Suprapubic skin (tissue), 3 donors: ENCODE data around the gene KHDRBS1.

Source experiments
- POLR2AphosphoS5 ChIP-seq, 3 donors: sonication (generic); formaldehyde crosslinking; IDR thresholded peaks; one replicate each; pipeline ENCODE4 v1.6.1; 2017; ENCODE audit warnings: antibody characterized with exemption in 3 of 3
- TF ChIP-seq, protein P1 (sequence below), 2 donors: fragments of 200-600 bp in 1 of 2; fragments of 450-650 bp in 1 of 2; sonication (generic) in 1 of 2; IDR thresholded peaks; one replicate each; pipeline ENCODE4 v1.5.1; 2016 to 2019; ENCODE audit warnings: antibody characterized with exemption in 2 of 2, mild to moderate bottlenecking in 1 of 2, moderate library complexity in 1 of 2

DNA sequence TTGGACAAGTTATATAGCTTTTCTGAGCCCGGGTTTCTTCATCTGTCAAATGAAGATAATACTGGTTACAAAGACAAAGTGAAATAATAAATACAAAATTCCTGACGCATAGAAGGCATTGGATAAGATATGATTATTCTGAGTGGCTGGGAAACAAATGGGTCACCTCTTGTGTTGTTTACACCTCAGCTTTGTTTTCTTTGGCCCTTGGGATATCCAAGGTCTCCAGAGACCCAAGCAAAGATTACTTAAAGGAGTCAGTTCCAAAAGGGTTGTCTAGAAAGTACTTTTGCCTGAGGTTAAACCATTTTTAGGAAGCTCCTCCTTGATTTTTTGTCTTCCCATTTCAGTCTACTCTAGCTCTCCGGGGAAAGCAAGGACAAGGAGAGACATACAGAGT lies 9.7 kb downstream of the KHDRBS1 start:
- TF ChIP-seq, protein P1, sequence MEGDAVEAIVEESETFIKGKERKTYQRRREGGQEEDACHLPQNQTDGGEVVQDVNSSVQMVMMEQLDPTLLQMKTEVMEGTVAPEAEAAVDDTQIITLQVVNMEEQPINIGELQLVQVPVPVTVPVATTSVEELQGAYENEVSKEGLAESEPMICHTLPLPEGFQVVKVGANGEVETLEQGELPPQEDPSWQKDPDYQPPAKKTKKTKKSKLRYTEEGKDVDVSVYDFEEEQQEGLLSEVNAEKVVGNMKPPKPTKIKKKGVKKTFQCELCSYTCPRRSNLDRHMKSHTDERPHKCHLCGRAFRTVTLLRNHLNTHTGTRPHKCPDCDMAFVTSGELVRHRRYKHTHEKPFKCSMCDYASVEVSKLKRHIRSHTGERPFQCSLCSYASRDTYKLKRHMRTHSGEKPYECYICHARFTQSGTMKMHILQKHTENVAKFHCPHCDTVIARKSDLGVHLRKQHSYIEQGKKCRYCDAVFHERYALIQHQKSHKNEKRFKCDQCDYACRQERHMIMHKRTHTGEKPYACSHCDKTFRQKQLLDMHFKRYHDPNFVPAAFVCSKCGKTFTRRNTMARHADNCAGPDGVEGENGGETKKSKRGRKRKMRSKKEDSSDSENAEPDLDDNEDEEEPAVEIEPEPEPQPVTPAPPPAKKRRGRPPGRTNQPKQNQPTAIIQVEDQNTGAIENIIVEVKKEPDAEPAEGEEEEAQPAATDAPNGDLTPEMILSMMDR (IDR thresholded peaks at IDR 0.05), result no peak
- no peak for TF ChIP-seq POLR2AphosphoS5 (IDR thresholded peaks at IDR 0.05)
